Fibroblast of skin of left biceps (primary cell): ENCODE results near the gene COX7B2.
A peak's percentile ranks its signal among the peaks of the same experiment; 100 is the strongest.

Experiments used
- DNase-seq, 2 experiments: peaks; one replicate each; pipeline ENCODE4 v3.0.0-alpha.2; 2013; ENCODE audit warnings: low read depth in 2 of 2

COX7B2 gene

GRCh38 chr4:46909078-46909477 is at the start of gene COX7B2:
TSS of gene COX7B2 (minus strand) at chr4:46909245. CDS start at chr4:46735192, 174,053 bp downstream.
- no peak for DNase-seq

- DNase-seq: no peak
Observed at GRCh38 chr4:46956451-46956850, 47.4 kb upstream of the COX7B2 start.

- DNase-seq: no peak
Observed at GRCh38 chr4:46955601-46956000, 46.6 kb upstream of the COX7B2 start.

- no peak for DNase-seq
Observed at GRCh38 chr4:46954643-46955042, 45.6 kb upstream of the COX7B2 start.

- no peak for DNase-seq
Observed at GRCh38 chr4:46953564-46953963, 44.5 kb upstream of the COX7B2 start.

- no peak for DNase-seq
Observed at GRCh38 chr4:46952451-46952850, 43.4 kb upstream of the COX7B2 start.

- DNase-seq: no peak
Observed at GRCh38 chr4:46950826-46951225, 41.8 kb upstream of the COX7B2 start.

GRCh38 chr4:46949822-46950221 is 40.8 kb upstream of the COX7B2 start:
- no peak for DNase-seq

- no peak for DNase-seq
Observed at GRCh38 chr4:46947541-46947940, 38.5 kb upstream of the COX7B2 start.

- no peak for DNase-seq
Observed at GRCh38 chr4:46946919-46947536, 38.0 kb upstream of the COX7B2 start.

- no peak for DNase-seq
Observed at GRCh38 chr4:46945062-46945461, 36.0 kb upstream of the COX7B2 start.

- no peak for DNase-seq
Observed at GRCh38 chr4:46944345-46944744, 35.3 kb upstream of the COX7B2 start.

GRCh38 chr4:46937493-46937892 is 28.4 kb upstream of the COX7B2 start:
- no peak for DNase-seq

GRCh38 chr4:46934726-46935125 is 25.7 kb upstream of the COX7B2 start:
- no peak for DNase-seq

GRCh38 chr4:46933686-46934085 is 24.6 kb upstream of the COX7B2 start:
- no peak for DNase-seq

GRCh38 chr4:46931981-46932380 is 22.9 kb upstream of the COX7B2 start:
- DNase-seq: peak in 1 of 2 experiments; percentile 1

GRCh38 chr4:46930891-46931290 is 21.8 kb upstream of the COX7B2 start:
- DNase-seq: no peak

GRCh38 chr4:46927201-46927600 is 18.2 kb upstream of the COX7B2 start:
- DNase-seq: no peak

GRCh38 chr4:46924789-46925529 is 15.9 kb upstream of the COX7B2 start:
- DNase-seq: no peak

GRCh38 chr4:46922205-46922604 is 13.2 kb upstream of the COX7B2 start:
- DNase-seq: no peak

GRCh38 chr4:46908148-46908547 is 897 bp downstream of the COX7B2 start:
- no peak for DNase-seq

GRCh38 chr4:46900082-46900481 is 9.0 kb downstream of the COX7B2 start:
- no peak for DNase-seq

- no peak for DNase-seq
Observed at GRCh38 chr4:46894826-46895225, 14.2 kb downstream of the COX7B2 start.

GRCh38 chr4:46890056-46890455 is 19.0 kb downstream of the COX7B2 start:
- no peak for DNase-seq
